Mammary epithelial cell (primary cell): ENCODE results near the gene SIRPB2.

Source experiments
- EZH2 ChIP-seq: IDR thresholded peaks from 2 replicates; pipeline ENCODE4 v1.6.1; 2012; ENCODE audit warnings: low read length, inconsistent platforms, borderline replicate concordance
- TF ChIP-seq, protein P1 (sequence below), 2 donors: IDR thresholded peaks in 1 of 2; conservative IDR thresholded peaks in 1 of 2; 2 replicates each; pipeline ENCODE4 v1.5.1; 2011 to 2012; ENCODE audit warnings: inconsistent platforms in 2 of 2, low read length in 2 of 2, mild to moderate bottlenecking in 2 of 2, control low read depth in 1 of 2, low read depth in 1 of 2; ENCODE audit not compliant: insufficient read depth in 1 of 2; ENCODE audit errors: extremely low read depth in 1 of 2

- TF ChIP-seq, protein P1, sequence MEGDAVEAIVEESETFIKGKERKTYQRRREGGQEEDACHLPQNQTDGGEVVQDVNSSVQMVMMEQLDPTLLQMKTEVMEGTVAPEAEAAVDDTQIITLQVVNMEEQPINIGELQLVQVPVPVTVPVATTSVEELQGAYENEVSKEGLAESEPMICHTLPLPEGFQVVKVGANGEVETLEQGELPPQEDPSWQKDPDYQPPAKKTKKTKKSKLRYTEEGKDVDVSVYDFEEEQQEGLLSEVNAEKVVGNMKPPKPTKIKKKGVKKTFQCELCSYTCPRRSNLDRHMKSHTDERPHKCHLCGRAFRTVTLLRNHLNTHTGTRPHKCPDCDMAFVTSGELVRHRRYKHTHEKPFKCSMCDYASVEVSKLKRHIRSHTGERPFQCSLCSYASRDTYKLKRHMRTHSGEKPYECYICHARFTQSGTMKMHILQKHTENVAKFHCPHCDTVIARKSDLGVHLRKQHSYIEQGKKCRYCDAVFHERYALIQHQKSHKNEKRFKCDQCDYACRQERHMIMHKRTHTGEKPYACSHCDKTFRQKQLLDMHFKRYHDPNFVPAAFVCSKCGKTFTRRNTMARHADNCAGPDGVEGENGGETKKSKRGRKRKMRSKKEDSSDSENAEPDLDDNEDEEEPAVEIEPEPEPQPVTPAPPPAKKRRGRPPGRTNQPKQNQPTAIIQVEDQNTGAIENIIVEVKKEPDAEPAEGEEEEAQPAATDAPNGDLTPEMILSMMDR (conservative IDR thresholded peaks at IDR 0.05 in 1 of 2, IDR thresholded peaks at IDR 0.05 in 1 of 2; ENCODE audit: extremely low read depth in 1 of 2, insufficient read depth in 1 of 2, low read depth in 1 of 2, low read length in 2 of 2): no peak
- no peak for TF ChIP-seq EZH2
Observed at GRCh38 chr20:1479831-1480595, 11.2 kb downstream of the SIRPB2 start.
